ENCODE data around the gene UNC5A. TPM values are rescaled to one million over a fixed set of nuclear protein-coding genes. Genes with fewer than 3 reads are reported as not detected.

Gene UNC5A
- total RNA-seq, 2 experiments from 2014 or later: not detected

DNA sequence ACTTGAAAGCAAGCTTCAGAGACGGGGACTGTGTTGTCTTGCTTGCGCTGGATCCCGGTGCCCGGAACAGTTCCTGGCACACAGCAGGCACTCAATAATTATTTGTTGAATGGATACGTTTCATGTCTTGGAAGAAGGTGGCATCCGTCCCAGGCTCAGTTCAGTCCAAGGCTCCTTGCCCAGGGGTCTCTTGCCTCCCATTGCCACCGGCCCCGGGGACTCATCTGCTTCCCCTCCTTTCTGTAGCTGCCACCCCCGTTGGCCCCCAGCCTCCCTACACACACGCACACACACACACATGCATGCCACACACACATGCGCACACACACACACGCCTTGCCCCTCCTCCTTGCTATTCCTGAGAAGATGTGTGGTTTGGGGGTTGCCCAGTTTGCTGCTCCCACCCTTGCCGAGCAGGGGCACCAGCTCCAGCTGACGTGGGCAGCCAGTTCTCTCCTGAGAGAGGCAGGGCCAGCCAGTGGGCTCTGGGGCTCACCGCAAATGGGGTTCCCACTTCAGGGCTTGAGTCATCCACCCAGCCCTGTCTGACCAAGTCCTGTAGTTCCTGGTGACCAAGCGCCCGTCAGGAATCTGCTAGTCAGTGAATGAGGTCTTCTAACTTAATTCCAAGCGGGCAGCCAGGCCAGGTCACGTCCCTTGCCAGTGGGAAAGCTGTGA, 47.0 kb downstream of the UNC5A start:
- H3K36me3 ChIP-seq (ENCODE audit: insufficient read depth, low read length): no peaks in the 10 kb centered on the region
- intact Hi-C loops (cut with DNase I, micrococcal nuclease): no loop called here
- no peak overlapping the region for H3K4me3 ChIP-seq (ENCODE audit: low read length)
- no peak overlapping the region for H3K27ac Mint-ChIP-seq
- H3K27ac ChIP-seq (ENCODE audit: low read depth in 1 of 2, low read length in 2 of 2): no peak overlapping the region
- ChIA-PET CTCF (no interaction called here), POLR2A (no interaction called here)
- TF ChIP-seq, protein P1, sequence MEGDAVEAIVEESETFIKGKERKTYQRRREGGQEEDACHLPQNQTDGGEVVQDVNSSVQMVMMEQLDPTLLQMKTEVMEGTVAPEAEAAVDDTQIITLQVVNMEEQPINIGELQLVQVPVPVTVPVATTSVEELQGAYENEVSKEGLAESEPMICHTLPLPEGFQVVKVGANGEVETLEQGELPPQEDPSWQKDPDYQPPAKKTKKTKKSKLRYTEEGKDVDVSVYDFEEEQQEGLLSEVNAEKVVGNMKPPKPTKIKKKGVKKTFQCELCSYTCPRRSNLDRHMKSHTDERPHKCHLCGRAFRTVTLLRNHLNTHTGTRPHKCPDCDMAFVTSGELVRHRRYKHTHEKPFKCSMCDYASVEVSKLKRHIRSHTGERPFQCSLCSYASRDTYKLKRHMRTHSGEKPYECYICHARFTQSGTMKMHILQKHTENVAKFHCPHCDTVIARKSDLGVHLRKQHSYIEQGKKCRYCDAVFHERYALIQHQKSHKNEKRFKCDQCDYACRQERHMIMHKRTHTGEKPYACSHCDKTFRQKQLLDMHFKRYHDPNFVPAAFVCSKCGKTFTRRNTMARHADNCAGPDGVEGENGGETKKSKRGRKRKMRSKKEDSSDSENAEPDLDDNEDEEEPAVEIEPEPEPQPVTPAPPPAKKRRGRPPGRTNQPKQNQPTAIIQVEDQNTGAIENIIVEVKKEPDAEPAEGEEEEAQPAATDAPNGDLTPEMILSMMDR (IDR thresholded peaks at IDR 0.05): no peak
- no peaks in the 10 kb centered on the region for H3K36me3 Mint-ChIP-seq (ENCODE audit: low read depth)
- peaks cover 11% of the 10 kb centered on the region in 2 experiments for H3K27me3 ChIP-seq (ENCODE audit: control insufficient read depth in 1 of 2, insufficient read depth in 2 of 2, low read length in 2 of 2)
- H3K9me3 Mint-ChIP-seq: no peaks in the 10 kb centered on the region
- DNase-seq (no peak), ATAC-seq (ENCODE audit: poor library complexity) (no peak)
- H3K9me3 ChIP-seq (ENCODE audit: control insufficient read depth in 1 of 2, insufficient read depth in 1 of 2, low read length in 2 of 2): peaks cover 0 to 10% of the 10 kb centered on the region in 2 experiments
- peaks cover 24% of the 10 kb centered on the region for H3K27me3 Mint-ChIP-seq
- H3K4me1 Mint-ChIP-seq (ENCODE audit: low read depth): no peaks in the 10 kb centered on the region
- no peak overlapping the region for H3K4me3 Mint-ChIP-seq
- H3K4me1 ChIP-seq (ENCODE audit: insufficient read depth, low read length): no peaks in the 10 kb centered on the region

DNA sequence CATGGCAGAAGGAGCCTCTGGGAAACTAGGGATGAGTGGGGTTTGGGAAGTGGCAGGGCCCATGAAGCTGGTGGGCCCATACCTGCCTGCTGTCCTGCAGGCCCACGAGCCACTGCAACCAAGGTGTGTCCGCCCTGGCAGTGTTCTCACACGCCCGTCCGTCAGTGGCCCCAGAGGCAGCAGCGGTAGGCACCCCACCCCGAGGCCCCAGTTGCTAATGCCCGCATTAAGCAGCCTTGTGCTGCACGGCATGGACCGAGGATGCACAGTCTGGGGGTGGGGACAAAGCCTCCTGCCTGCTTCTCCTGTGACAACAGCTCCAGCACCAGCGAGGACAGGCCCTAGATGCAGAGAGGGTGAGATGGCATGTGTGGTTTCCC, 47.5 kb downstream of the UNC5A start:
- Histone ChIP-seq H3K27me3 (ENCODE audit: control insufficient read depth in 1 of 2, insufficient read depth in 2 of 2, low read length in 2 of 2) (peaks cover 14 to 17% of the 10 kb centered on the region in 2 experiments), H3K4me1 (ENCODE audit: insufficient read depth, low read length) (no peaks in the 10 kb centered on the region), H3K9me3 (ENCODE audit: control insufficient read depth in 1 of 2, insufficient read depth in 1 of 2, low read length in 2 of 2) (peaks cover 0 to 15% of the 10 kb centered on the region in 2 experiments), H3K36me3 (ENCODE audit: insufficient read depth, low read length) (no peaks in the 10 kb centered on the region), H3K27ac (ENCODE audit: low read depth in 1 of 2, low read length in 2 of 2) (no peak overlapping the region), H3K4me3 (ENCODE audit: low read length) (no peak overlapping the region)
- ATAC-seq (ENCODE audit: poor library complexity): no peak
- CTCF ChIA-PET: no interaction called here
- no peaks in the 10 kb centered on the region for H3K4me1 Mint-ChIP-seq (ENCODE audit: low read depth)
- TF ChIP-seq, protein P1 (IDR thresholded peaks at IDR 0.05): no peak
- intact Hi-C loops (cut with DNase I, micrococcal nuclease): no loop called here
- no peaks in the 10 kb centered on the region for H3K36me3 Mint-ChIP-seq (ENCODE audit: low read depth)
- POLR2A ChIA-PET: no interaction called here
- DNase-seq: no peak
- no peak overlapping the region for H3K27ac Mint-ChIP-seq
- peaks cover 26% of the 10 kb centered on the region for H3K27me3 Mint-ChIP-seq
- no peaks in the 10 kb centered on the region for H3K9me3 Mint-ChIP-seq
- H3K4me3 Mint-ChIP-seq: no peak overlapping the region

DNA sequence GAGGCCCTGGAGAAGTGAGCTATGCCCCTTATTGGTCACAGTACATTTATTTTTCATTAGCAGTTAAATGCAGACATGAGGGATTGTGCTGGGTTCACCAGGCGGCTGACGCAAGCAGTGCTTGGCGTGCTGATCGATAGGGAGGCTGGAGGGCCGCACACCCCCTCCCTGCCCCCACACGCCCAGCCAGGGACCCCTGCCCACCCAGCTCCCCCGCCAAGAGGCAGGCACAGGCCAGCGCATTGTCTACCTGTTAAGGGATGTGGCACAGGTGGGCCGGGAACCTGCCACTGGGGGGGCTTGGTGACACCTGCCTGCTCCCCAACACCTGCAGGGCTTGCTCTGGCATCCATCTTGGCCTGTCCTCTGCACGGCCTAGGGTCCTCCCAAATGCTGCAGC, 49.6 kb downstream of the UNC5A start:
- DNase-seq (no peak), ATAC-seq (ENCODE audit: poor library complexity) (no peak)
- H3K4me1 ChIP-seq (ENCODE audit: insufficient read depth, low read length): no peaks in the 10 kb centered on the region
- Mint-ChIP-seq H3K36me3 (ENCODE audit: low read depth) (no peaks in the 10 kb centered on the region), H3K27me3 (peaks cover 32% of the 10 kb centered on the region), H3K9me3 (no peaks in the 10 kb centered on the region), H3K4me1 (ENCODE audit: low read depth) (no peaks in the 10 kb centered on the region), H3K27ac (no peak overlapping the region), H3K4me3 (no peak overlapping the region)
- ChIA-PET CTCF (no interaction called here), POLR2A (no interaction called here)
- intact Hi-C loops (cut with DNase I, micrococcal nuclease): no loop called here
- TF ChIP-seq, protein P1 (IDR thresholded peaks at IDR 0.05): no peak
- peaks cover 0 to 26% of the 10 kb centered on the region in 2 experiments for H3K9me3 ChIP-seq (ENCODE audit: control insufficient read depth in 1 of 2, insufficient read depth in 1 of 2, low read length in 2 of 2)
- H3K27me3 ChIP-seq (ENCODE audit: control insufficient read depth in 1 of 2, insufficient read depth in 2 of 2, low read length in 2 of 2): peaks cover 28 to 30% of the 10 kb centered on the region in 2 experiments
- no peak overlapping the region for H3K27ac ChIP-seq (ENCODE audit: low read depth in 1 of 2, low read length in 2 of 2)
- no peaks in the 10 kb centered on the region for H3K36me3 ChIP-seq (ENCODE audit: insufficient read depth, low read length)
- H3K4me3 ChIP-seq (ENCODE audit: low read length): no peak overlapping the region

All from CD4-positive, alpha-beta T cell (primary cell).